GM12873 (cell line): ENCODE results near the gene PSD4.

Experiments used
- CTCF ChIP-seq: IDR thresholded peaks from 2 replicates; pipeline ENCODE4 v1.5.1; 2012; ENCODE audit warnings: low read depth, mild to moderate bottlenecking, moderate library complexity, low read length, control low read depth; ENCODE audit not compliant: insufficient read depth; ENCODE audit errors: missing control alignments

The PSD4 gene

GRCh38 chr2:113195923-113196501 is 22.2 kb downstream of the PSD4 start:
- TF ChIP-seq CTCF = no peak

DNA sequence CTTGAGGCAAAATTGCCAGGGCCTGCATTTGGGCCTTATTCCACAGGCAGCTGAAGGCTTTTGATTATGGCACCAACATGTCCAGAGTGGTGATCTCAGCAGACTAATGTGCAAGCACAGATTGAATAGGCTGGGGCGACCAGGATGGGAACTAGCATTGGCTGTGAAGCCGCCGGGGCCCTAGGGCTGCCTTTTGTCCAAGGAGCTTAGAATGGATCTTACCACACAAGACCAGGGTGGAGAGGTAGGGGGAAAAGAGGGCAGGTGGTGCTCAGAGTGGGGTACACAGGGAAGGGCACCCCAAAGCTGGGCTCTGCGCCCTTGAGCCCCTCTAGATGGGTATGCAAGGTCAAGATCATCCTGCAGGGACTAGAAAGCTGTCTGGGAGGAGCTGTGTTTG is 23.1 kb downstream of the PSD4 start:
- TF ChIP-seq CTCF = no peak

DNA sequence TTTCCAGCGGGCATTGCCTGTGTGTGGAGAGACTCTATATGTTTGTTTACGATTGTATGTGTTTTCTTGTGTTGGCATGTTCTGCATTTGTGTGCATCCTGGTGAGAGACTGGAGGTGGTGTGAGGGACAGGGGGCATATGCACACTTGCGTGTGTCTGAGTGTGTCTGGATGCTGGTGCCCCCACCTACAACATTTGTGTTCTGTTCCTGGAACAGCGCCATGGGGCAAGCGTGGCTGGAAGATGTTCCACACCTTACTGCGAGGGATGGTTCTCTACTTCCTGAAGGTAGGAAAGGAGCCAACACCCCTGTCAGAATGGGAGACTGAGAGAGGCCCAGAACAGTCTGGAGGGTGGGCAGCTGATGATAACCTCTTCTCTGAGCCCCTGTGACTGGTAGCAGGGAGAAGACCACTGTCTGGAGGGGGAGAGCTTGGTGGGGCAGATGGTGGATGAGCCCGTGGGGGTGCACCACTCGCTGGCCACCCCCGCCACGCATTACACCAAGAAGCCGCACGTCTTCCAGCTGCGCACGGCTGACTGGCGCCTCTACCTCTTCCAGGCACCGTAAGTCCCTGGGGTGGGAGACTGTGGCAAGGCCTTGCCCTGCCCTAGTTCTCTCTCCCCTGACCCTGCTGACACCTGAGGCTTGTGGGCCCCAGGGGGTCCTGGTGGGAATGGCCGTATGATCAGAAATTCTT is 23.7 kb downstream of the PSD4 start:
- no peak for TF ChIP-seq CTCF

- TF ChIP-seq CTCF = no peak
Measured at GRCh38 chr2:113198048-113198789, 24.4 kb downstream of the PSD4 start.

DNA sequence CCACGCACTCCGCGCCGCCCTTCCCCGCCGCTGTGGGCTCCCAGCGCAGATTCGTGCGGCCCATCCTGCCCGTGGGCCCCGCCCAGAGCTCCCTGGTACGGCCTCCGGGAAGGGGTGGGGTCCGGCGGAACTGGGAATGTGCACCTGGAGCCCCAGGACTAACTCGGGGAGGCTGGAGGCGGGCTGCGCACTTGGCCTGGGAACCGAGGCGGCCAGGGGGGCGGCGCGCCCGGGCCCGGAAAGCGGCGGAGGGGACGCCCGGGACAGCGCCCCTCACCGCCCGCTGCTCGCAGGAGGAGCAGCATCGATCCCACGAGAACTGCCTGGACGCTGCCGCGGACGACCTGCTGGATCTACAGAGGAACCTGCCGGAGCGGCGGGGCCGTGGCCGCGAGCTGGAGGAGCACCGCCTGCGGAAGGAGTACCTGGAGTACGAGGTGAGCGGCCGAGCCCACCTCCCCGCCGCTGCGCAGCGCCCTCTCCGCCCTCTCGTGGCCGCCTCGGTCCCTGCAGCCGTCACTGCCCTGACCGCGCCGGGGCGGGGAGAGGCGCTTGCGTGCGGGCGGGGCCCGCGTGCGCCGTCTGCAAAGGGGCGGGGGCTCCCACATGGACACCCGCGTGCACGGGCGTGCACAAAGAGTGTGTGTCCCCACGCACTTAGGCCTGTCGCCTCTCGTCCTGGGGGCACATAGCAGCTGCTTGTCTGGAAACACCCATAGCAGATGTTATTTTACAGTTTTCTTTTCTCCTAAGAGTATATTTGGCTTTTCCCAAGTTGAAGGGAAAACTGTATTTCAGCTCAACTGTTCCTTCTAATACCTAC is 25.2 kb downstream of the PSD4 start:
- peak; percentile 90 for TF ChIP-seq CTCF

DNA sequence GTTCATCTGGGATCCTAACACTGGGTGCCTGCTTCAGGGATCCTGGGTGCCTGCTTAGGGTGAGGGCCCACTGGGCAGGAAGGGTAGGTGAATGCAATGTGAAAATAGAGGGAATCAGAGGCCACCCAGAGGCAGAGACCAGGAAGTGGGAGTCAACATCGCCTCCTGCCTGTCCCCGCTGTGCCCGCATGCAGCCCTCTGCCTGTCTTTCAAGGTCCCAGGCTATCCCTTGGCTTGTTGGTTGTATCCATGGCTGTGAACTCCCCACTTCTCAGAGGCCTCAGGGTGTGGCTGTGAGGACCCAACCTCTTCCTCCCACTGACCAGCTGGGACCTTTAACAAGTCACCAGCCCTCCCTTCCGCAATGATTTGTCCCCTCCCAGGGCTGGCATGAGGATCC is 26.5 kb downstream of the PSD4 start:
- TF ChIP-seq CTCF = no peak

GRCh38 chr2:113200736-113201490 is 27.1 kb downstream of the PSD4 start:
- no peak for TF ChIP-seq CTCF
